GM21717 (cell line): Measurements from ENCODE around the gene CMIP.

Source experiments
- ATAC-seq: cut with Tn5 transposase; IDR thresholded peaks from one replicate; pipeline ENCODE4 v1.9.1; 2021; ENCODE audit warnings: mild to moderate bottlenecking, moderate library complexity; ENCODE audit not compliant: unreplicated experiment

CMIP gene

GRCh38 chr16:81545470-81546250 is 101.1 kb downstream of the CMIP start:
- no peak for ATAC-seq

- no peak for ATAC-seq
Measured at GRCh38 chr16:81546781-81547180, 102.2 kb downstream of the CMIP start.

- ATAC-seq, result no peak
Measured at GRCh38 chr16:81547194-81547938, 102.8 kb downstream of the CMIP start.

GRCh38 chr16:81547939-81548216 is 103.3 kb downstream of the CMIP start:
- no peak for ATAC-seq

- no peak for ATAC-seq
Measured at GRCh38 chr16:81548551-81548875, 103.9 kb downstream of the CMIP start.

GRCh38 chr16:81548876-81549546 is 104.4 kb downstream of the CMIP start:
- no peak for ATAC-seq

- no peak for ATAC-seq
Measured at GRCh38 chr16:81549547-81550431, 105.2 kb downstream of the CMIP start.

GRCh38 chr16:81550432-81550808 is 105.8 kb downstream of the CMIP start:
- no peak for ATAC-seq

GRCh38 chr16:81551151-81551808 is 106.7 kb downstream of the CMIP start:
- no peak for ATAC-seq

GRCh38 chr16:81551821-81552304 is 107.3 kb downstream of the CMIP start:
- ATAC-seq, result no peak

- ATAC-seq, result no peak
Measured at GRCh38 chr16:81552743-81553079, 108.1 kb downstream of the CMIP start.

- ATAC-seq, result no peak
Measured at GRCh38 chr16:81553080-81553813, 108.6 kb downstream of the CMIP start.

- no peak for ATAC-seq
Measured at GRCh38 chr16:81553814-81554675, 109.4 kb downstream of the CMIP start.

GRCh38 chr16:81554979-81555378 is 110.4 kb downstream of the CMIP start:
- ATAC-seq, result no peak

GRCh38 chr16:81555660-81556059 is 111.1 kb downstream of the CMIP start:
- ATAC-seq, result no peak

- ATAC-seq, result no peak
Measured at GRCh38 chr16:81556715-81557284, 112.2 kb downstream of the CMIP start.

GRCh38 chr16:81558077-81558443 is 113.5 kb downstream of the CMIP start:
- no peak for ATAC-seq

GRCh38 chr16:81558444-81559175 is 114.0 kb downstream of the CMIP start:
- no peak for ATAC-seq
